GM12801 (cell line): ENCODE results near the gene USP16.

Source experiments
- TF ChIP-seq, protein P1 (sequence below): IDR thresholded peaks from one replicate; pipeline ENCODE4 v1.5.1; 2011; ENCODE audit warnings: control low read depth; ENCODE audit not compliant: insufficient read length; ENCODE audit errors: extremely low read depth

USP16 gene

DNA sequence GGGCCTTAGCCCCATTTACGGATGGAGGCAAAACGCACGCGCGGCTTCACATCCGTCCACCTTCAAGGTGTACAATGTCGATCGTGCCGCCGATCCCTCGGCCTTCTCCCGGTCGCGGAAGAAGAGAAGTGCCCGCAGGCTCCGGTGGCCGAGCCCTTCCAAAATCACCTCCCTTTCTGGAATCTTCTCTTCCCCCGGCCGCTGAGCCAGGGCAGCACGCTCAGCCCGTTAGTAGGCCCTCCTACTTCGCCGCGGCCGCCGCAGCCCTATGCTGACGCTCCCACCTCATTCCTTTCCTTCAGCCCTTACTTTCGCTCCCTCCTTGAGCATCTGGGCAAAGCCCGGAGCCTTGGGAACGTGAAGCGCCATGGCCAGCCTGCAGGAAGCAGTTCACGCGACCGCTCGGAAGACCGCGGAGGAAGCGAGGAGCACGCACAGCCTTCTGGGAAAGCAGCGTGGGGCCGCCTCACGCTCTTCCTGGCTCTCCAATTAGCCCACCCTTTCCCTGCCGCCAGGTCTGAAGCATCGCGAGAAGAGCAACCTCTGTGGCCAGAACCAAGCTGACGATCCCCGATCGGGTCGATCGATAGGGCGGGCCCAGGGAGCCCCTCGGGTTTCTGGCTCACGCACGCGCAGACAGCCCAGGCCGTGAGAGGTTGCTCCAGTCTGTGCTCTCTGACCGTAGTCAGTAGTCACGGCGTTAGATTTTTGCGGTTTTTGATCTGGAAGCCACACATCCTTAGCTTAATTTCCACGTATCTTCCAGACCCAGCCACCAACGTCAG, 48.9 kb downstream of the USP16 start, which contains the start of gene CCT8:
CCT8 (minus strand) TSS at position 427 of the 785 bp plus-strand sequence; CDS start at position 369, 58 bp downstream.
- TF ChIP-seq, protein P1, sequence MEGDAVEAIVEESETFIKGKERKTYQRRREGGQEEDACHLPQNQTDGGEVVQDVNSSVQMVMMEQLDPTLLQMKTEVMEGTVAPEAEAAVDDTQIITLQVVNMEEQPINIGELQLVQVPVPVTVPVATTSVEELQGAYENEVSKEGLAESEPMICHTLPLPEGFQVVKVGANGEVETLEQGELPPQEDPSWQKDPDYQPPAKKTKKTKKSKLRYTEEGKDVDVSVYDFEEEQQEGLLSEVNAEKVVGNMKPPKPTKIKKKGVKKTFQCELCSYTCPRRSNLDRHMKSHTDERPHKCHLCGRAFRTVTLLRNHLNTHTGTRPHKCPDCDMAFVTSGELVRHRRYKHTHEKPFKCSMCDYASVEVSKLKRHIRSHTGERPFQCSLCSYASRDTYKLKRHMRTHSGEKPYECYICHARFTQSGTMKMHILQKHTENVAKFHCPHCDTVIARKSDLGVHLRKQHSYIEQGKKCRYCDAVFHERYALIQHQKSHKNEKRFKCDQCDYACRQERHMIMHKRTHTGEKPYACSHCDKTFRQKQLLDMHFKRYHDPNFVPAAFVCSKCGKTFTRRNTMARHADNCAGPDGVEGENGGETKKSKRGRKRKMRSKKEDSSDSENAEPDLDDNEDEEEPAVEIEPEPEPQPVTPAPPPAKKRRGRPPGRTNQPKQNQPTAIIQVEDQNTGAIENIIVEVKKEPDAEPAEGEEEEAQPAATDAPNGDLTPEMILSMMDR = no peak

DNA sequence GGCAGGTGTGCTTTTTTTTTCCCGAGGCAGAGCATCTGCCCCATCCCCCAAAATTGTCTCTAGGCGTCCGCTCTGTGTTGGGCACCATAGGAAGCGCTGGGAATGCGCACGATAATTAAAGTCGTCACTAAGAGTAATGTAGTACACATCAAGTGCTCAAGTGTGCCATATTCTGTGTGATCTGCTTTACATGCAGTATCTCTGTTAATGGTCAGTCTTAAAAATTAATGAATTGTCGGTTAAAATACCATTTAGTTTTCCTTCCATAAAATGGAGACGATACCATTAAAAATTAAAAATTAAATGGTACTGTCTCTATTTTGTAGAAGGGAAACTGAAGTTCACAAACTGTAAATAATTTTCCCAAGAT, 49.5 kb downstream of the USP16 start:
- TF ChIP-seq, protein P1 = no peak

DNA sequence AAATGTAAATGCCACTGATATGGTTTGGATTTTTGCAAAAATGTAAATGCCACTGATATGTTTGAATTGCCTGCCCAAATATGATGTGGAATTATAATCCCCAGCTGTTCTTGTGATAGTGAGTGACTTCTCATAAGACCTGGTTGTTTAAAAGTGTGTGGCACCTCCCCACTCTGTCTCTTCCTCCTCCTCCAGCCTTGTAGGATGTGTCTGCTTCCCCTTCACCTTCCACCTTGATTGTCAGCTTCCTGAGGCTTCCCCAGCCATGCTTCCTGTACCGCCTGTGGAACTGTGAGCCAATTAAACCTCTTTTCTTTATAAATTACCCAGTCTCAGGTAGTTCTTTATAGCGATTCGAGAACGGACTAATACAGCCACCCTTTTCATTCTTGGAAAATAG, 50.3 kb downstream of the USP16 start:
- TF ChIP-seq, protein P1 = no peak

DNA sequence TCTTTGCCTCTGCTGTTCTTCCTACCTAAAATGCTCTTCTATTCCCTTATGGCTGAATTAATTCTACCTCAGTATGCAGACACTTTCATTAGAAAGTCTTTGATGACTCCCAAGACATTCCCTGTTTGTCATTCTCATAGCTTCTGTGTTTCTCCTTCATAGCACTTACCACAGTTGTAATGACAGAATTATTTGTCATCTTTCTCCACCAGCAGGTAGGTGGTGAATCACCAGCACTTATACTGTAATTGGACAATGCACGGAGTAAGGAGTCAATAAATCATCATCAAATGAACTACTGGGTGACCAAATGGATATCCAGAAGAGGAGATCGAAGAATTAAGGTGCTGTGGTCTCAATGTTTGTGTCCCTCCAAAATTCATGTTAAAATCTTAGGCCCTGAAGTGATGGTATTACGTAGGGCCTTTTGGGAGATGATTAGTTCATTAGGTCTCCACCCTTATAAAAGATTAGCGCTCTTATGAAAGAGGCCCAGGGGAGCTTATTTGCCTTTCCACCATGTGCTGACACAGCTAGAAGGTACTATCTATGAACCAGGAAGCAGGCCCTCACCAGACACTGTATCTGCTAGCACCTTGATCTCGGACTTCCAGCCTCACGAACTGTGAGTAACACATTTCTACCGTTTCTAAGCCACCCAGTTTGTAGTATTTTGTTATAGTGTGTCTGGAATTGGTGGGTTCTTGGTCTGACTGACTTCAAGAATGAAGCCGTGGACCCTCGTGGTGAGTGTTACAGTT, 51.4 kb downstream of the USP16 start:
- TF ChIP-seq, protein P1 = no peak

DNA sequence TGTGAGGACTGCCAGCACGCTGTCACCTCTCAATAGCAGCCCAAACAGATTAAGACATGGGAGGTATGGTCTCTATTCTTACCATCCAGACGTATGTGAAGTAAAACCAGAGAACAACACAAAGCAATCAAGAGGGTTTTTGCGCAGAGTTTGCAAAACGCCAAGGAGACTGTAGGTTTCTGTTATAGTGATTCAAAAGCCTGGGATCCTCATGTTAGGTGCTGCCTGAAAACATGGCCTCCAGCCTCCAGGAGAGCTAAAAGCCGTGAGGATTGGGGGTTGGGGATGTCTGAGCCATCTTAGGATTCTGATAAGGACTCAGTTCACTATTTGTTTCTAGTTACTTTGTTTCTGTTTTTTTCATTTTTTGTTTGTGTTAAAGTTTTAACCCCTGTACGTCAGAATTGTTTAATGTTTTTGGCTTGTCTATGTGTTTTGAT, 53.2 kb downstream of the USP16 start:
- TF ChIP-seq, protein P1 = no peak

DNA sequence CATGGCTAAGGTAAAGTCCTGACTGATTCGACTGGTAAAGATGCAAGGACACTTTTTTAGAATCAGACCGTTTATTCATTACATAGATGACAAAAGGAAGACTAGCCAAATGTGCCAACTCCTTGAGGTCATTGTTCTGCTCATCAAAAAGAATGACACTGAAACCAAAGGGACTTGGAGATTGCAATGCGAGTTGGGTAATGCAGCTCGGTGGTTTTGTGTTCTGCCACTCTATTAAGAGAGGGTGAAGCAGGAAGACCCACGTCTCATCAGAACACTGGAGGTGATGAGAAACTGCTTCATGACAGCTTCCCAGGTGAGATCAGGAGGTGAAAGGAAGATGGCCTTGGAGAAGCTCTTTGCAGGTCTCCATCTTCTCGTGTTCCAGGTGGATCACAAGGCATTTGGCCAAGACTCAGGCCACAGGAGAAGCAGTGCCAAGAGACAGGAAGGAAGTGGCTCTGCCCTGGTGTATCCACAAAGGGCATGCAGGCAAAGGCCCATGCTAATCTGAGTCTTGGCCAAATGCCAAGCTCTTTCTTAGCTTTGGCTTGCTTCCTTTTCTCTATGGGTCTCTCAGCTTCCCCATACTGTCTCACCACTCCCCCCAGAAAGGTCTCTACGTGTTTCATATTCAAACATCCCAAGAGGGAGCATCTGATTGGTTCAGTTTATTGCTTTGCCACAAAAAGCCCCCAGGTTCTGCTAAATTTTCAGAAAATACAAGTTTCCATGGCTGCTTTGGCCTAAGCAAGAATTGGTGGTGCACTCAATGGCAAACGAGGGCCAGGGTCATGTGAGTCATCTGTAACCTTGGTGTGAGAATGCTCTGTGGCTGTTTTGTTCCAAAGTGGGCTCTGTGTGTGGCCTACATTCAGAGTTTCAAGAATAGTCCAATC, 54.6 kb downstream of the USP16 start:
- TF ChIP-seq, protein P1 = no peak
